Lower leg skin (tissue), 4 donors: Measurements from ENCODE around the gene STARD13. TPM values are rescaled to one million over a fixed set of nuclear protein-coding genes. Genes with fewer than 3 reads are reported as not detected.

Experiments
- DNase-seq, 2 donors: peaks; one replicate each; pipeline ENCODE4 v3.0.0-alpha.2; 2019; ENCODE audit warnings: low spot score in 2 of 2
- H3K4me3 ChIP-seq: fragments of 200-600 bp; sonication (generic); 2 replicates; pipeline ENCODE4 v1.5.1; 2017; ENCODE audit warnings: mild to moderate bottlenecking, low read depth; ENCODE audit not compliant: poor library complexity, severe bottlenecking
- CTCF ChIP-seq, 3 donors: fragments of 450-650 bp; IDR thresholded peaks; one replicate each; pipeline ENCODE4 v1.5.1; 2016; ENCODE audit warnings: antibody characterized with exemption in 3 of 3, mild to moderate bottlenecking in 3 of 3, moderate library complexity in 2 of 3
- POLR2A ChIP-seq, 2 donors: fragments of 450-650 bp; IDR thresholded peaks; one replicate each; pipeline ENCODE4 v1.6.1; 2016 to 2017; ENCODE audit warnings: antibody characterized with exemption in 2 of 2, mild to moderate bottlenecking in 1 of 2, moderate library complexity in 1 of 2
- WGBS, 2 donors: methylation state at CpG; one replicate each; pipeline ENCODE4 v1.1.5; 2018; 5-methylcytosine and 5-hydroxymethylcytosine counted together
- intact Hi-C: fragments of 100-400 bp; cut with DNase I; formaldehyde crosslinking; loops from one replicate; pipeline ENCODE4 v1.15.0; 2023; ENCODE audit warnings: low total_unique reads
- total RNA-seq, 4 donors: library from RNA; depleted of rRNA; stranded (reverse); fragments of >200 nt; gene quantifications; one replicate each; pipeline ENCODE4 v1.1.0, GENCODE V29; 2016

STARD13 gene
- total RNA-seq, 4 donors from 2014 or later = 15.7 to 22.5 (median 19.6) TPM

GRCh38 chr13:33197541-33197971 is 88.0 kb downstream of the STARD13 start:
- intact Hi-C loops = no loop called here
- H3K4me3 ChIP-seq = no peak overlapping the region
- WGBS, 2 donors = 85 to 91% methylated on average over 13 of the region's 13 CpGs
- no peak for TF ChIP-seq POLR2A (IDR thresholded peaks at IDR 0.05)
- TF ChIP-seq CTCF (IDR thresholded peaks at IDR 0.05) = no peak
- DNase-seq = no peak

DNA sequence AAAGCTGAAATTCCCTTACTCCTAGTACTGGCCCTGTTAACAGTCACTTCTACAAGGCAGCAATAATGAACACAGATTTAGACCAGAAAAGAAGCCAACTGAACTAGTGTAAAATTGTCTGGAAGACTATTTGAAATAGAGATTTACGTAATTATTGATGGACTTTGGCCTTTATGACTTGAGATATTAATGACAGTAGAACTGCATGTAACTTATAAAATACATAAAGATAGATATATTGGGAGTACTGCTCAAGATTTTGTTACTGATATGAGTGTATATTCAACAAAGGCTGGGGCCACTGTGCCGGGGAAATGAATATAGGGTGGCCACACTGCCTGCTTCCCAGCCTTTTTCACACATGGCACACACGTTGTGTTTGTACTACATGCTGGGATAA is 88.8 kb downstream of the STARD13 start:
- DNase-seq = no peak
- 93 to 96% methylated on average over 3 of the region's 3 CpGs for WGBS, 2 donors
- H3K4me3 ChIP-seq = no peak overlapping the region
- intact Hi-C loops = no loop called here
- TF ChIP-seq CTCF (IDR thresholded peaks at IDR 0.05) (no peak), POLR2A (IDR thresholded peaks at IDR 0.05) (no peak)

- 88 to 92% methylated on average over 13 of the region's 13 CpGs for WGBS, 2 donors
- H3K4me3 ChIP-seq = no peak overlapping the region
- intact Hi-C loops = no loop called here
- TF ChIP-seq POLR2A (IDR thresholded peaks at IDR 0.05) (no peak), CTCF (IDR thresholded peaks at IDR 0.05) (no peak)
- no peak for DNase-seq
Observed at GRCh38 chr13:33195693-33196464, 89.7 kb downstream of the STARD13 start.

GRCh38 chr13:33194820-33195692 is 90.5 kb downstream of the STARD13 start:
- intact Hi-C loops = no loop called here
- 53 to 62% methylated on average over 8 of the region's 8 CpGs for WGBS, 2 donors
- no peak for TF ChIP-seq CTCF (IDR thresholded peaks at IDR 0.05)
- TF ChIP-seq POLR2A (IDR thresholded peaks at IDR 0.05) = no peak
- DNase-seq = no peak
- H3K4me3 ChIP-seq = no peak overlapping the region

- H3K4me3 ChIP-seq = no peak overlapping the region
- WGBS, 2 donors = 73 to 83% methylated on average over 7 of the region's 7 CpGs
- TF ChIP-seq CTCF (IDR thresholded peaks at IDR 0.05) (no peak), POLR2A (IDR thresholded peaks at IDR 0.05) (no peak)
- intact Hi-C loops = no loop called here
- DNase-seq = no peak
Observed at GRCh38 chr13:33193428-33193974, 92.1 kb downstream of the STARD13 start.
